ENCODE measurements around the gene PLOD1.

- TF ChIP-seq POLR2A (IDR thresholded peaks at IDR 0.05; ENCODE audit: low read length) (no peak), CTCF (IDR thresholded peaks at IDR 0.05) (no peak), CHD2 (IDR thresholded peaks at IDR 0.05; ENCODE audit: low read length, partially characterized antibody) (no peak), HDAC2 (IDR thresholded peaks at IDR 0.05) (no peak), POLR2AphosphoS2 (conservative IDR thresholded peaks at IDR 0.05; ENCODE audit: low read length) (no peak), NR3C1 (IDR thresholded peaks at IDR 0.05) (no peak), EP300 (IDR thresholded peaks at IDR 0.05) (no peak), HEYL (CRISPR knock-in tag; IDR thresholded peaks at IDR 0.05) (no peak), SMC3 (IDR thresholded peaks at IDR 0.05) (no peak), ZNF302 (CRISPR knock-in tag; IDR thresholded peaks at IDR 0.05) (no peak), RAD21 (conservative IDR thresholded peaks at IDR 0.05 in 1 of 2, IDR thresholded peaks at IDR 0.05 in 1 of 2) (no peak), ZFP36 (IDR thresholded peaks at IDR 0.05; ENCODE audit: borderline replicate concordance, partially characterized antibody) (no peak), JUN (IDR thresholded peaks at IDR 0.05) (no peak)
Measured at GRCh38 chr1:11997081-11997850, 62.7 kb downstream of the PLOD1 start.

All from A549 (cell line).